ENCODE results near the gene EDN3.

GRCh38 chr20:59305908-59306655 is 5.7 kb downstream of the EDN3 start:
- TF ChIP-seq, protein P1, sequence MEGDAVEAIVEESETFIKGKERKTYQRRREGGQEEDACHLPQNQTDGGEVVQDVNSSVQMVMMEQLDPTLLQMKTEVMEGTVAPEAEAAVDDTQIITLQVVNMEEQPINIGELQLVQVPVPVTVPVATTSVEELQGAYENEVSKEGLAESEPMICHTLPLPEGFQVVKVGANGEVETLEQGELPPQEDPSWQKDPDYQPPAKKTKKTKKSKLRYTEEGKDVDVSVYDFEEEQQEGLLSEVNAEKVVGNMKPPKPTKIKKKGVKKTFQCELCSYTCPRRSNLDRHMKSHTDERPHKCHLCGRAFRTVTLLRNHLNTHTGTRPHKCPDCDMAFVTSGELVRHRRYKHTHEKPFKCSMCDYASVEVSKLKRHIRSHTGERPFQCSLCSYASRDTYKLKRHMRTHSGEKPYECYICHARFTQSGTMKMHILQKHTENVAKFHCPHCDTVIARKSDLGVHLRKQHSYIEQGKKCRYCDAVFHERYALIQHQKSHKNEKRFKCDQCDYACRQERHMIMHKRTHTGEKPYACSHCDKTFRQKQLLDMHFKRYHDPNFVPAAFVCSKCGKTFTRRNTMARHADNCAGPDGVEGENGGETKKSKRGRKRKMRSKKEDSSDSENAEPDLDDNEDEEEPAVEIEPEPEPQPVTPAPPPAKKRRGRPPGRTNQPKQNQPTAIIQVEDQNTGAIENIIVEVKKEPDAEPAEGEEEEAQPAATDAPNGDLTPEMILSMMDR (conservative IDR thresholded peaks at IDR 0.05 in 1 of 2, IDR thresholded peaks at IDR 0.05 in 1 of 2; ENCODE audit: low read depth in 1 of 2, low read length in 2 of 2), result no peak
- TF ChIP-seq EZH2 (IDR thresholded peaks at IDR 0.05; ENCODE audit: low read length, missing control alignments), result no peak

Data from fibroblast of lung (primary cell).